GM12892 (cell line): Measurements from ENCODE around the gene MDFIC.

Source experiments
- POLR2AphosphoS5 ChIP-seq: IDR thresholded peaks from 2 replicates; pipeline ENCODE4 v1.6.1; 2011; ENCODE audit warnings: low read depth, low read length, control low read depth
- TAF1 ChIP-seq: IDR thresholded peaks from 2 replicates; pipeline ENCODE4 v1.6.1; 2011; ENCODE audit warnings: low read depth, mild to moderate bottlenecking, control low read depth, low read length, borderline replicate concordance

DNA sequence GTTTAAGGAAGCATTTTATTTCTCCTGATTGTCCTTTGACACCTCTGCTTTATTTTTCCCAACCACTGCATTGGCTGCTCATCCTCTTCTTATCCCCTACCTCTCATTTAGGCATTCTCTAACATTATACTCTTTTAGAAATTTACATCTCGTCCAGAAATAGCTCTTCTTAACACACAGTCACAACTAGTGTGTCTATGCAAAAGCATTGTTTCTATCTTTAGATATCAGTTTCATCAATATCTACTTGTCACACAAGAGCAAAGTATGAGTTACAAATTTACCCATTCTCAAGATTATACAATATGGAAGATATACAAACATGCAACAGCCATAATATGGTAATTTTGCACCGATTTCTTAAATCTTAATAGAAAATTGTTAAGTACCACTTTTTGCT is 35.7 kb upstream of the MDFIC start:
- TF ChIP-seq TAF1 (no peak), POLR2AphosphoS5 (no peak)
